Fibroblast of skin of right biceps (primary cell): ENCODE results near the gene DLGAP4.
"Not testable (repeated sequence)": the region's sequence is repeated elsewhere in the genome, so short reads cannot be mapped to it uniquely, and the experiment has no call there.

Experiments
- DNase-seq: peaks from one replicate; pipeline ENCODE4 v3.0.0-alpha.2; 2013

DLGAP4 gene

GRCh38 chr20:36544134-36545018, 238.2 kb downstream of the DLGAP4 start:
- peak; percentile 25 for DNase-seq

GRCh38 chr20:36546111-36546736, 240.1 kb downstream of the DLGAP4 start:
- DNase-seq, result no peak

DNA sequence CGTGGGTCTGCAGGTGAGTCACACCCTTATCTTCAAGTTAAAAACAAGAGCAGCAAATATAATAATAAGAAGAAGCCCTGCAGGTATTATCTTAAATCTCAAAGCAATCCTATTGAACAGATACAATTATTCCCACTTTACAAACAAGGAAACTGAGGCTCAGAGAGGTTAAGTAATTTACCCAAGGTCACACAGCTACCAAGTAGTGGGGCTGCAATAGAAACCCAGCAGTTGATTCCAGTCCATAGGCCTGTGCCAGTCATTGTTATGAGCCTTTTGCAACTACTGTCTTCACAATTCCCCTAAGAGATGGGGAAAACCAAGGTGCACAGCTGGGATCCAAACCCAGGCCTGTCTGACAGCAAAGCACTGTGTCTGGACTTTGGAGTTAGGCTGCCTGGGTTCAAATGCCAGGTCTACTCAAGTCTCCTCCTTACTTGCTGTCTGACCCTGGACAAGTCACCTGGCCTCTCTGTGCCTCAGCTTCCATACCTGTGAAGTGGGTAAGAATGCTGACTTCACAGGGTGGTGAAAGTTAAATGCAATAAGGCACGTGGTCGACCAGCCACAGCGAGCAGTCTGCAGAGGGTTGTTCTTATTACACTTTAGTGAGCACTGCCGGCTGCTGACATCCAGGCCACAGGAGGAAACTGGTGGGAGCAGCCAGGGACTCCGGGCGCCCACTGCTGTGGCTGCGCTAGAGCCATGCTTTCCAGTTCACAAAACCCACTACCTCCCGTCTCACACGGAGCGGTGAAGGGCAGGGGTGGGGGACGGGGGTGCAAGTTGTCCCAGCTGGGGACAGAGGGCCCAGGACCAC, 241.3 kb downstream of the DLGAP4 start:
- DNase-seq, result no peak

DNA sequence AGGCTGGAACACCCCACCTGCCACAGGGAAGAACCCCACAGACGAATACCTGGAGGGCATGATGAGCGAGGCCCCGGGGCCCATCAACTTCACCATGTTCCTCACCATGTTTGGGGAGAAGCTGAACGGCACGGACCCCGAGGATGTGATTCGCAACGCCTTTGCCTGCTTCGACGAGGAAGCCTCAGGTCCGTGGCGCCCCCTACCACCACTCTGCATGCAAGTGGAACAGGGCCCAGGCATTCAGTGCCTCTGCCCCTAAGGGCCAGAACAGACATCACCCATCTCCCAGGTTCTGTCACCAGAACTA, 241.8 kb downstream of the DLGAP4 start:
- no peak for DNase-seq

DNA sequence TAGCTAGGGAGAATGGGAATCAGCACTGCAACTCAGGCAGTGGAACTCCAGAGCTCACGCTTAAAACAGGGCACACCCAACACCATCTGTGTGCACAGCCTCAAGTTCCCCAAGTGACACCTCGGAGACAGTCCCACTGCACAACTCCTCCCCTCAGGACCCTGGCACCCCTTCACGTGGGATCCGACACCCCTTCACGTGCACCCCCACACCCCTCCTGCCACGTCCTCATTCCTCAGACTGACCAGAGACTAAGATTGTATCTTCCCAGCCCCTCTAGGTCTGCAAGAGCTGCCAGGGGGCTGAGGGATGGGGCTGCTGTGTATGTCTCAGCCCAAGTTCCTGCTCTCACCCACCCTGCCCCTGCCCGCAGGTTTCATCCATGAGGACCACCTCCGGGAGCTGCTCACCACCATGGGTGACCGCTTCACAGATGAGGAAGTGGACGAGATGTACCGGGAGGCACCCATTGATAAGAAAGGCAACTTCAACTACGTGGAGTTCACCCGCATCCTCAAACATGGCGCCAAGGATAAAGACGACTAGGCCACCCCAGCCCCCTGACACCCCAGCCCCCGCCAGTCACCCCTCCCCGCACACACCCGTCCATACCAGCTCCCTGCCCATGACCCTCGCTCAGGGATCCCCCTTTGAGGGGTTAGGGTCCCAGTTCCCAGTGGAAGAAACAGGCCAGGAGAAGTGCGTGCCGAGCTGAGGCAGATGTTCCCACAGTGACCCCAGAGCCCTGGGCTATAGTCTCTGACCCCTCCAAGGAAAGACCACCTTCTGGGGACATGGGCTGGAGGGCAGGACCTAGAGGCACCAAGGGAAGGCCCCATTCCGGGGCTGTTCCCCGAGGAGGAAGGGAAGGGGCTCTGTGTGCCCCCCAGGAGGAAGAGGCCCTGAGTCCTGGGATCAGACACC, 242.8 kb downstream of the DLGAP4 start:
- no peak for DNase-seq

DNA sequence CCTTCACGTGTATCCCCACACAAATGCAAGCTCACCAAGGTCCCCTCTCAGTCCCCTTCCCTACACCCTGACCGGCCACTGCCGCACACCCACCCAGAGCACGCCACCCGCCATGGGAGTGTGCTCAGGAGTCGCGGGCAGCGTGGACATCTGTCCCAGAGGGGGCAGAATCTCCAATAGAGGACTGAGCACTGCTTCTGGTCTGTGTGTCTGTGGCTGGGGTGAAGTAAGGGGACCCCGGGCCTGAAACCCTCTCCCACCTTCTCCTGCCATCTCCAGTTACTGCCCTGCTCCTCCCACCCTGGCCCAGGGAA, 243.4 kb downstream of the DLGAP4 start:
- DNase-seq, result no peak

DNA sequence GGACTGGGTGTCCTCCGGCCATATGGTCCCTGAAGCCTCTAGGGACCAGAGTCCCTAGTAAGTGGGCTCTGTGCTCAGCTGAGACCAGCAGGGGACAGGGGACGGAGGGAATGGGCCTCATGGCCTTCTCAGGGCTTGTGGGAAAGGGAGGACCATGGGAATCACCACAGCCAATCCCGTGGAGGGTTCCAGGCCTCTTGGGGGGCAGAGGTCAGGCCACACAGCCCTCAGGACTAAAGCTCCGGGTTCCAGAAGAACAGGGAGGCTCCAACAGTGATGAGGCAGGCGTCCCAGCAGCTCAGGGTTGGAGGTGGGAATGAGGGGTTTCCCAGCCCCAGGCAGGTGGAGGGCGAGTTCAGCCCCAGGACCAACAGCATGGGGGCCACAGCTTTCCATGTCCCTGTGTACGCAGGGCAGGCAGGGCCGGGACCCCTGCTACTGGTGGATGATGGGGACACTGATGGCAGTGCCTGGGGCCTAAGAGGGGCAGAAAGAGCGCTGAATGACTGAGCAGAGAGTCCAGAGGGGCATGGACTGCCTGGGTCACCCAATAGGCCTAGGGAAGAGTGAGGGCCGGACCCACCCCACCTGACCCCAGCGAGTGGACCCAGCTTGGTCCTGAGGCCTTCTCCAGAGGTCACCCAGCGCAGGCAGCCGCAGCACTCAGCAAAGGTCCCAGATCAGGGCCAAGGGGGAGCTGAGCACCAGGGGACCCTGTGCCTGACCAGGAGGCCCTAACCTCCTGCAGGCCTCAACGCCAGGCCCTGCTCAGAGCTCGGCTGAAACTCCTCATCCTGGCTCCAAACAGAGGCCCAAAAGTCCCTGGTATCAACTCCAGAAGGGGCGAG, 244.0 kb downstream of the DLGAP4 start:
- peak; percentile 17 for DNase-seq

GRCh38 chr20:36550790-36551299, 244.7 kb downstream of the DLGAP4 start:
- peak; percentile 24 for DNase-seq

DNA sequence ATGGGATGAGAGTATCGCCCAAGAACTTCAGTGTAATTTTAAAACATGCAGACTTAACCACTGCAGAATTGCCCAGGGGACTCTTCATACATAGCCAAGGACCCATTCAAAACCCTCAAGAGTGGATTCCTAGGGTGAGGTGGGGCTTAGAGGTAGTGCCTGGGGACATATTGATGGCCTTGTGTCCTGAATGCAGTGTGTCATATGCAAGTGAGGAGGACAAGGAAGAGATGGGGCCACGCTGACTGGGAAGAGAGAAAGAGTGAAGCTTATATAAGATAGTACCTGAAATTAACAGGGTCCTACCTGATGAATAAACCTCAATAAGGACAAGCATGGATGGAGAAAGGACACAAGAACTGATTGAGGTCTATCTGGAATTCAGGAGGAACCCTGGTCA, 249.1 kb downstream of the DLGAP4 start:
- DNase-seq, result no peak

DNA sequence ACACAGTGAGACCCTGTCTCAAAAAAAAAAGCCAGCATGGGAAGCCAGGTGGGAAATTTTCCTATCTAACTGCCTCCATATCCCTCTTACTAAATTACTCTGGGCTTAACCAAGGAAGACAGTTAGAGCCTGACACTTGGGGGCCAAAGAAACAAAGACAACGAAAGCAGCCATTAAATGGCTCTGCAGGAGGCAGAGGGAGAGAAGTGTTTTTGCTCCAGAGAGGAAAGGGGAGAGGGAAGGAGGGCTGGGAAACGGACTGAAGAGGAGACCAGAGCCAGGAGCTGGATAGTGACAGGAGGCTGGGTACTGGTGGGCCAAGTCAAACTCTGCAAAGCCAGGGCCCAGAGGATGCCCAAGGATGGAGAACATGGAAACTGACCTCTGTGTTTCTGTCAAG, 256.6 kb downstream of the DLGAP4 start:
- DNase-seq, result no peak

DNA sequence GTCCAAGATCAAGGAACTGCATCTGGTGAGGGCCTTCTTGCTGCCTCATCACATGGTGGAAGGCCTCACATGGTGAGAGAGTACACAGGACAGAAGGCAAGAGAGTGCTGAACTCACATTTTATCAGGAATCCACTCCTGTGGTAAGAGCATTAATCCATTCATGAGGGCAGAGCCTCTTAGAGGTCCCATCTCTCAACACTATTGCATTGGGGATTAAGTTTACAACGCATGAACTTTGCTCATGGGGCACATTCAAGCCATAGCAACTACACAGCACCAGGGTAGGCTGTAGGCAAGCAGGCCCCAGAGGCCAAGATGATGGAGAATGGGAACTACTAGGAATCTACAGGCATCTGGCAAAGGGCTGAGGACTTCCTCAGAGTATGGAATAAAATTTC, 257.2 kb downstream of the DLGAP4 start:
- DNase-seq, result no peak

DNA sequence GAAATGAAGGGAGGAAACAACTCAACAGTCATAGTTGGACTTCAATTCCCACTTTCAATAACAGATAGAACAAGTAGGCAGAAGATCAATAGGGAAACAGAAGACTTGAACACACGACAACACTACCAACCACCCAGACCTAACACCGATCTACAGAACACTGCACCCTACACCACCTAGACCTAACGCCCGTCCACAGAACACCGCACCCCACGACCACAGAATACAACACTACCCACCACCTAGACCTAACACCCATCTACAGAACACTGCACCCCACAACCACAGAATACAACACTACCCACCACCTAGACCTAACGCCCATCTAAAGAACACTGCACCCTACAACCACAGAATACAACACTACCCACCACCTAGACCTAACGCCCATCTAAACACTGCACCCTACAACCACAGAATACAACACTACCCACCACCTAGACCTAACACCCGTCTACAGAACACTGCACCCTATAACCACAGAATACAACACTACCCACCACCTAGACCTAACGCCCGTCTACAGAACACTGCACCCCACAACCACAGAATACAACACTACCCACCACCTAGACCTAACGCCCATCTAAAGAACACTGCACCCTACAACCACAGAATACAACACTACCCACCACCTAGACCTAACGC, 258.1 kb downstream of the DLGAP4 start:
- not testable (repeated sequence) for DNase-seq

- not testable (repeated sequence) for DNase-seq
These were observed 258.6 kb downstream of the DLGAP4 start for GRCh38 chr20:36564726-36565121.

DNA sequence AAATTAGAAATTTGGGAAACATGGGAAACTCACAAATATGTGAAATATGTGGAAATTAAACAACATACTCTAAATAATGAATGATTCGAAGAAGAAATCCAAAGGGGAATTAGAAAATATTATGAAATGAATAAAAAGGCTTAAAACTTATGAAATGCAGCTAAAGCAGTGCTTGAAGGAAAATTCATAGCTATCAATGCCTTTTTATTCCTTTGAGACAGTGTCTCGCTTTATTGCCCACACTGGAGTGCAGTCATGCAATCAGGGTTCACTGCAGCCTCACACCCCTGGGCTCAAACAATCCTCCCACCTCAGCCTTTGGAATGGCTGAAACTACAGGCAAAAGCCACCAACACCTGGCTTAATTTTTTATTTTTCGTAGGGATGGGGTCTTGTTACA, 259.4 kb downstream of the DLGAP4 start:
- no peak for DNase-seq

- peak; percentile 56 for DNase-seq
These were observed 263.8 kb downstream of the DLGAP4 start for GRCh38 chr20:36569847-36570429.

- DNase-seq, result no peak
These were observed 265.7 kb downstream of the DLGAP4 start for GRCh38 chr20:36571564-36572504.

GRCh38 chr20:36572701-36573102, 266.6 kb downstream of the DLGAP4 start:
- DNase-seq, result peak; percentile 56

DNA sequence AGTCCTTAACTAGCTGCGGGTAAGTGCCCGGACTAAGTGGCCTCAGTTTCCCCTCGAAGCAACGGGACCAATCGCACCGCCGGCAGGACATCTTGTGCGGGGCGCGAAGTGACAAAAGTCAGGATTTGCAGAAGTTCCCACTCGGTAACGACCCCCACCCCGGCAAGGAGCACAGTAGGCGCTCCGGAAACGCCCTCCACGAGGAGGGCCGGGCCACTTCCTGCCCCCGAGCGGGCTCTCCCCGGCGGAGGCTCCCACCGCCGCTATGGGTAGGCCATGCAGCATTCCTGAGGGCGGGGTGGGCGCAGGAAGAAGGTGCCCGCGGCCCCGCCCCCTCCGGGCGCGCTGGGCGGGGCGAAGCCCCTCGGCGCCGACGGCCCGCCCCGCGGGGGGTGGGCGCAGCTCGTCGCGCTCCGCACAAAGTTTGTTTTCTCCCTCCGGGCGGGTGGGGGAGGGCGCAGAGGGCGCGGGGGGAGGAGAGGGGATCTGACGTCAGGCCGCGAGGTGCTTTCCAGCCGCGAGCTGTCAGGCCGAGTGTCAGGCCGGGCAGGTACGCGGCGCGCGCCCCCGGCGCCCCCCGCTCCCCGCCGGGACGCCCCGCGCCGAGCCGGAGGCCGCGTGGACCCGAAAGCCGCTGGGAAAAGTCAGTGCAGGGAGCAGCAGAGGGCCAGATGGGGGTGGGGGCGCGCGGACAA, 267.1 kb downstream of the DLGAP4 start, which contains the start of gene TGIF2:
Gene TGIF2 (plus strand): TSS at position 495 of the 695 bp plus-strand sequence. CDS start 5,178 bp downstream, outside the sequence.
- peak; percentile 94 for DNase-seq
